Activated CD4-positive, CD25-positive, alpha-beta regulatory T cell treated with anti-CD3 and anti-CD28 coated beads, Interleukin-2, amount 50 U/mL, for 72 hours (primary cell): ENCODE results near the gene LHCGR.
"Not testable (repeated sequence)": the region's sequence is repeated elsewhere in the genome, so short reads cannot be mapped to it uniquely, and the experiment has no call there.

Source experiments
- DNase-seq: peaks from one replicate; pipeline ENCODE4 v3.0.0; 2021

Gene LHCGR

GRCh38 chr2:48739236-48739635 lies 16.3 kb downstream of the LHCGR start:
- not testable (repeated sequence) for DNase-seq

- DNase-seq: no peak
Measured at GRCh38 chr2:48738806-48739205, 16.7 kb downstream of the LHCGR start.

- DNase-seq: no peak
Measured at GRCh38 chr2:48736251-48736650, 19.3 kb downstream of the LHCGR start.

- DNase-seq: no peak
Measured at GRCh38 chr2:48734576-48735303, 20.8 kb downstream of the LHCGR start.

- DNase-seq: no peak
Measured at GRCh38 chr2:48733067-48733503, 22.4 kb downstream of the LHCGR start.

GRCh38 chr2:48728840-48729239 lies 26.7 kb downstream of the LHCGR start:
- no peak for DNase-seq

GRCh38 chr2:48728295-48728694 lies 27.2 kb downstream of the LHCGR start:
- DNase-seq: no peak

- no peak for DNase-seq
Measured at GRCh38 chr2:48727560-48727959, 28.0 kb downstream of the LHCGR start.

GRCh38 chr2:48725696-48726494 lies 29.6 kb downstream of the LHCGR start:
- DNase-seq: no peak

- DNase-seq: no peak
Measured at GRCh38 chr2:48724278-48724677, 31.2 kb downstream of the LHCGR start.

- no peak for DNase-seq
Measured at GRCh38 chr2:48723129-48723528, 32.4 kb downstream of the LHCGR start.

GRCh38 chr2:48722391-48722790 lies 33.1 kb downstream of the LHCGR start:
- DNase-seq: no peak

GRCh38 chr2:48721158-48721557 lies 34.4 kb downstream of the LHCGR start:
- no peak for DNase-seq

- no peak for DNase-seq
Measured at GRCh38 chr2:48719480-48720177, 35.9 kb downstream of the LHCGR start.

- no peak for DNase-seq
Measured at GRCh38 chr2:48717846-48718245, 37.7 kb downstream of the LHCGR start.

- no peak for DNase-seq
Measured at GRCh38 chr2:48715956-48716355, 39.6 kb downstream of the LHCGR start.

GRCh38 chr2:48715042-48715899 lies 40.3 kb downstream of the LHCGR start:
- DNase-seq: no peak

- DNase-seq: no peak
Measured at GRCh38 chr2:48714245-48714644, 41.3 kb downstream of the LHCGR start.

- no peak for DNase-seq
Measured at GRCh38 chr2:48713647-48714046, 41.9 kb downstream of the LHCGR start.

- no peak for DNase-seq
Measured at GRCh38 chr2:48712151-48712550, 43.4 kb downstream of the LHCGR start.

GRCh38 chr2:48711343-48711742 lies 44.2 kb downstream of the LHCGR start:
- DNase-seq: no peak
